C4-2B (cell line): ENCODE data around the gene MARK1.

Experiments
- CTCF ChIP-seq: fragments of 450-650 bp; conservative IDR thresholded peaks from 2 replicates; pipeline ENCODE4 v1.5.1; 2017; ENCODE audit warnings: mild to moderate bottlenecking
- ZFX ChIP-seq: fragments of 450-650 bp; IDR thresholded peaks from 2 replicates; pipeline ENCODE4 v1.6.1; 2017

- TF ChIP-seq CTCF = no peak
- TF ChIP-seq ZFX = no peak
Measured at GRCh38 chr1:220483700-220484099, 44.2 kb upstream of the MARK1 start.
